GM12878 (cell line): ENCODE measurements around the gene LAMP5. TPM values are rescaled to one million over a fixed set of nuclear protein-coding genes. Genes with fewer than 3 reads are reported as not detected.

Experiments used
- ATAC-seq: fragments of 200-7000 bp; cut with Tn5 transposase; 3 replicates; pipeline ENCODE4 v1.9.1; 2020; ENCODE audit warnings: mild to moderate bottlenecking, moderate library complexity
- BruUV-seq: library from RNA; stranded (reverse); fragments of 400-500 nt; replicated peaks from 2 replicates; lab custom pipeline; 2021; lab: Mats Ljungman, UMichigan
- CTCF ChIA-PET: fragments of 300-600 bp; sonication (Branson Sonifier 250); formaldehyde crosslinking; extraction: SDS; loops from one replicate; lab custom pipeline; 2021; ENCODE audit warnings: inconsistent platforms; lab: Yijun Ruan, JAX
- POLR2A ChIA-PET: fragments of 350-600 bp; formaldehyde crosslinking; extraction: SDS; loops from one replicate; lab custom pipeline; 2021; ENCODE audit warnings: inconsistent platforms; lab: Charles Lee
- RAD21 ChIA-PET: fragments of 300-600 bp; sonication (Branson Sonifier 250); formaldehyde crosslinking; loops from one replicate; lab custom pipeline; 2023; ENCODE audit warnings: antibody characterized with exemption; ENCODE audit not compliant: unreplicated experiment; lab: Charles Lee
- SMC1A ChIA-PET: fragments of 300-600 bp; sonication (Branson Sonifier 250); formaldehyde crosslinking; loops from one replicate; lab custom pipeline; 2023; ENCODE audit not compliant: unreplicated experiment, uncharacterized antibody; lab: Charles Lee
- DNase-seq: peaks from one replicate; pipeline ENCODE4 v3.0.0-alpha.2; 2011; ENCODE audit warnings: low read depth, low spot score
- FAIRE-seq: peaks from 3 replicates; lab custom pipeline; 2011; peaks lifted over from hg19 to GRCh38; lab: Jason Lieb, UNC
- H2AFZ ChIP-seq: 2 replicates; pipeline ENCODE4 v1.6.0; 2011; ENCODE audit warnings: low read depth, low read length, control low read depth; ENCODE audit not compliant: control insufficient read depth
- H3K27ac ChIP-seq: 2 replicates; pipeline ENCODE4 v1.5.1; 2011; ENCODE audit warnings: control low read depth; ENCODE audit not compliant: control insufficient read depth, insufficient read depth
- H3K27me3 ChIP-seq, 2 experiments: replicated peaks in 1 of 2; 2 replicates each; pipeline versions ENCODE4 v1.6.0 to v1.6.1; 2011; ENCODE audit warnings: low read length in 1 of 2; ENCODE audit not compliant: control insufficient read depth in 2 of 2, insufficient read depth in 2 of 2
- H3K36me3 ChIP-seq, 2 experiments: 2 replicates each; pipeline ENCODE4 v1.5.1; 2011; ENCODE audit warnings: low read length in 1 of 2; ENCODE audit not compliant: control insufficient read depth in 2 of 2, insufficient read depth in 2 of 2
- H3K4me1 ChIP-seq: 2 replicates; pipeline ENCODE4 v1.6.1; 2011; ENCODE audit warnings: mild to moderate bottlenecking, low read length, moderate library complexity, mixed read lengths; ENCODE audit not compliant: control insufficient read depth, insufficient read depth
- H3K4me2 ChIP-seq: 2 replicates; pipeline ENCODE4 v1.6.0; 2011; ENCODE audit warnings: control low read depth; ENCODE audit not compliant: control insufficient read depth, insufficient read depth
- H3K4me3 ChIP-seq: fragments of 200-600 bp; sonication (generic); 2 replicates; pipeline ENCODE4 v1.5.1; 2016
- H3K79me2 ChIP-seq: 2 replicates; pipeline ENCODE4 v1.6.0; 2011; ENCODE audit warnings: low read length; ENCODE audit not compliant: control insufficient read depth, insufficient read depth
- H3K9ac ChIP-seq: 2 replicates; pipeline ENCODE4 v1.8.0; 2011; ENCODE audit warnings: low read length, control low read depth, mixed read lengths; ENCODE audit not compliant: control insufficient read depth, insufficient read depth
- H3K9me3 ChIP-seq: replicated peaks from 3 replicates; pipeline ENCODE4 v1.5.1; 2011; ENCODE audit warnings: mild to moderate bottlenecking, low read length; ENCODE audit not compliant: control insufficient read depth, insufficient read depth
- H4K20me1 ChIP-seq: 2 replicates; pipeline ENCODE4 v1.6.0; 2011; ENCODE audit not compliant: control insufficient read depth, insufficient read depth
- CBX3 ChIP-seq: fragments of 200-600 bp; sonication (generic); IDR thresholded peaks from 2 replicates; pipeline ENCODE4 v1.6.1; 2016; ENCODE audit warnings: low read depth, borderline replicate concordance
- E2F4 ChIP-seq: IDR thresholded peaks from 2 replicates; pipeline ENCODE4 v1.6.1; 2012; ENCODE audit warnings: low read depth, low read length, improper control_type of control experiment
- FOXK2 ChIP-seq: fragments of 450-650 bp; IDR thresholded peaks from 2 replicates; pipeline ENCODE4 v1.6.1; 2017; ENCODE audit warnings: mild to moderate bottlenecking, moderate library complexity
- GATAD2B ChIP-seq: fragments of 450-650 bp; conservative IDR thresholded peaks from 2 replicates; pipeline ENCODE4 v1.6.1; 2017; ENCODE audit warnings: low read depth, mild to moderate bottlenecking, moderate library complexity
- IKZF2 ChIP-seq, 2 experiments: fragments of 450-650 bp; IDR thresholded peaks; 2 replicates each; pipeline ENCODE4 v1.6.1; 2017; ENCODE audit warnings: mild to moderate bottlenecking in 2 of 2, moderate library complexity in 2 of 2
- KDM1A ChIP-seq: fragments of 200-600 bp; sonication (generic); IDR thresholded peaks from 2 replicates; pipeline ENCODE4 v1.6.1; 2016; ENCODE audit warnings: borderline replicate concordance
- MEF2A ChIP-seq: IDR thresholded peaks from 2 replicates; pipeline ENCODE4 v1.6.1; 2011; ENCODE audit warnings: low read depth, mild to moderate bottlenecking, low read length, moderate library complexity; ENCODE audit not compliant: insufficient read depth
- SIN3A ChIP-seq: IDR thresholded peaks from 2 replicates; pipeline ENCODE4 v1.6.1; 2012; ENCODE audit warnings: low read depth, low read length, improper control_type of control experiment
- TBL1XR1 ChIP-seq: IDR thresholded peaks from 2 replicates; pipeline ENCODE4 v1.6.1; 2012; ENCODE audit warnings: low read depth, low read length, improper control_type of control experiment
- YBX1 ChIP-seq: fragments of 450-650 bp; IDR thresholded peaks from 2 replicates; pipeline ENCODE4 v1.6.1; 2016; ENCODE audit warnings: antibody characterized with exemption
- ZNF274 ChIP-seq: IDR thresholded peaks from one replicate; pipeline ENCODE4 v1.8.0; 2011; ENCODE audit not compliant: insufficient read length, insufficient read depth
- WGBS: methylation state at CpG from one replicate; pipeline ENCODE4 v1.1.6; 2016; ENCODE audit warnings: low lambda C conversion rate; ENCODE audit not compliant: insufficient replicate concordance, insufficient coverage; ENCODE audit errors: missing lambda C conversion rate; 5-methylcytosine and 5-hydroxymethylcytosine counted together
- in situ Hi-C: fragments of 300-500 bp; cut with MboI; formaldehyde crosslinking; loops from 9 replicates; pipeline ENCODE4 v1.14.3; 2018; ENCODE audit warnings: mixed read lengths
- intact Hi-C: fragments of 100-400 bp; cut with micrococcal nuclease; formaldehyde crosslinking; loops from one replicate; pipeline ENCODE4 v1.14.2; 2022; ENCODE audit not compliant: unreplicated experiment
- polyA plus RNA-seq, 11 experiments: library from polyadenylated mRNA; depleted of rRNA in 4 of 11; unstranded in 6 of 11; stranded (reverse) in 5 of 11; fragments of >200 nt; fragmentation: Nextera tagmentation in 4 of 11; fragmentation: Illumina TruSeq in 1 of 11; extraction: Ambion mirVana in 4 of 11; extraction: Trizol in 1 of 11; gene quantifications; 1 replicate in 1 of 11; 2 replicates in 10 of 11; pipeline versions ENCODE4 v1.2.1 to v1.2.3, GENCODE V29; 2011 to 2016; ENCODE audit warnings: inconsistent platforms in 2 of 11, missing spikeins in 2 of 11, low read depth in 1 of 11
- total RNA-seq, 4 experiments: library from RNA; depleted of rRNA in 3 of 4; stranded (reverse); fragments of >200 nt in 3 of 4; fragmentation: Illumina TruSeq in 1 of 4; extraction: Trizol in 1 of 4; gene quantifications; 2 replicates each; pipeline versions ENCODE4 v1.2.1 to v1.2.3, GENCODE V29; 2013 to 2021

Gene LAMP5
- total and polyA plus RNA-seq, 10 of the 15 experiments (the other 5 are each of a cell fraction or from before 2014, with no cell fraction given) = 0.10 to 0.56 (median 0.49) TPM; not detected in 1

- no peak for TF ChIP-seq MEF2A
- no peak for TF ChIP-seq GATAD2B
Observed at GRCh38 chr20:9495701-9496100, 18.7 kb upstream of the LAMP5 start (continued).

GRCh38 chr20:9496155-9496554, 18.2 kb upstream of the LAMP5 start:
- FAIRE-seq (no peak), DNase-seq (no peak), ATAC-seq (no peak)
- WGBS = 7% methylated on average over 3 of the region's 3 CpGs
- in situ Hi-C loops = no loop called here
- Histone ChIP-seq H3K9ac (no peak overlapping the region), H3K4me1 (peaks cover 4% of the 10 kb centered on the region; the same call in 1 of the 2 replicates), H3K4me2 (no peak overlapping the region), H3K4me3 (no peak overlapping the region), H2AFZ (no peak overlapping the region)
- SMC1A ChIA-PET = no interaction called here
- no peak for TF ChIP-seq IKZF2 (IDR thresholded peaks at IDR 0.05)
- TF ChIP-seq, all 136 proteins: peak for 0
- Histone ChIP-seq H3K9me3 (no peaks in the 10 kb centered on the region; the same call in 2 of the 3 replicates), H3K79me2 (no peaks in the 10 kb centered on the region), H3K27ac (no peak overlapping the region), H3K36me3 (no peaks in the 10 kb centered on the region), H3K27me3 (no peaks in the 10 kb centered on the region; a peak in 1 of 4 replicates), H4K20me1 (no peaks in the 10 kb centered on the region)
- ChIA-PET CTCF (no interaction called here), RAD21 (no interaction called here), POLR2A (no interaction called here)
- intact Hi-C loops = no loop called here
- BruUV-seq = no TSS peak

GRCh38 chr20:9498322-9498721, 16.1 kb upstream of the LAMP5 start:
- ChIA-PET POLR2A (no interaction called here), RAD21 (no interaction called here)
- no peaks in the 10 kb centered on the region; the same call in 2 of the 3 replicates for H3K9me3 ChIP-seq
- no peaks in the 10 kb centered on the region for H3K27me3 ChIP-seq
- H3K79me2 ChIP-seq = no peaks in the 10 kb centered on the region
- H2AFZ ChIP-seq = no peak overlapping the region
- TF ChIP-seq FOXK2 (no peak), KDM1A (no peak), SIN3A (no peak), TBL1XR1 (no peak), ZNF274 (no peak), YBX1 (no peak), CBX3 (no peak), E2F4 (no peak)
- TF ChIP-seq, all 136 proteins: peak for 0
- ATAC-seq = no peak
- CTCF ChIA-PET = interaction anchor here (1.2 kb wide), 1 partner anchor 90 kb away, joined by 4 read pairs; no protein-coding TSS in a partner anchor
- Histone ChIP-seq H3K4me1 (peaks cover 4% of the 10 kb centered on the region; the same call in 1 of the 2 replicates), H3K36me3 (no peaks in the 10 kb centered on the region), H3K9ac (no peak overlapping the region), H3K4me3 (no peak overlapping the region), H4K20me1 (no peaks in the 10 kb centered on the region), H3K4me2 (no peak overlapping the region), H3K27ac (no peak overlapping the region)
- in situ Hi-C loops = no loop called here
- no TSS peak for BruUV-seq
- intact Hi-C loops = no loop called here
- no peak for DNase-seq
- SMC1A ChIA-PET = no interaction called here
- no peak for FAIRE-seq
- WGBS = 5% methylated on average over 4 of the region's 4 CpGs
